IPS-NIHi11 (cell line): ENCODE data around the gene DOK6.
"Not testable (repeated sequence)": the region's sequence is repeated elsewhere in the genome, so short reads cannot be mapped to it uniquely, and the experiment has no call there.

Experiments used
- DNase-seq: peaks from one replicate; pipeline ENCODE4 v3.0.0; 2012; ENCODE audit warnings: mixed read lengths, low spot score

DOK6 gene

GRCh38 chr18:69814861-69815385 lies 414.2 kb downstream of the DOK6 start:
- DNase-seq: no peak

- DNase-seq: no peak
These were observed 416.8 kb downstream of the DOK6 start for GRCh38 chr18:69817335-69817940.

GRCh38 chr18:69819460-69819859 lies 418.8 kb downstream of the DOK6 start:
- no peak for DNase-seq

DNA sequence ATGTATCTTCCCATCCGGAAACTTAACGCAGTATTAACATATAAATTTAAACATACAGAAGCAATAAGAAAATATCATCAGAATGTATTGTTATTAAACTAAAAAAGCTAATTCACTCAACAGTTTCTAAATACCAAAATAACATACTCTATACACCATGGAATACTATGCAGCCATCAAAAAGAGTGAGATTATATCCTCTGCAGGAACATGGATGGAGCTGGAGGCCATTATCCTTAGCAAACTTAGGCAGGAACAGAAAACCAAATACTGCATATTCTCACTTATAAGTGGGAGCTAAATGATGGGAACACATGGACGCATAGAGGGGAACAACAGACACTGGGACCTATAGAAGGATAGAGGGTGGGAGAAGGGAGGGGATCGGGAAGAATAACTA lies 419.9 kb downstream of the DOK6 start:
- no peak for DNase-seq

- no peak for DNase-seq
These were observed 429.5 kb downstream of the DOK6 start for GRCh38 chr18:69830189-69830588.

DNA sequence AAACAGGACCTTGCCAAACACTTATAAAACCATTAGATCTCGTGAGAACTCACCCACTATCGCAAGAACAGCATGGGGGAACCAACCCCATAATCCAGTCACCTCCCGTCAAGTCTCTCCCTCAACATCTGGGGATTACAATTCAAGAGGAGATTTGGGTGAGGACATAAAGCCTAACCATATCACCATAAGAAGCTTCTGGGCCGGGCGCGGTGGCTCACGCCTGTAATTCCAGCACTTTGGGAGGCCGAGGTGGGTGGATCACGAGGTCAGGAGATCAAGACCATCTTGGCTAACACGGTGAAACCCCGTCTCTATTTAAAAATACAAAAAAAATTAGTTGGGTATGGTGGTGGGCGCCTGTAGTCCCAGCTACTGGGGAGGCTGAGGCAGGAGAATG lies 434.3 kb downstream of the DOK6 start:
- not testable (repeated sequence) for DNase-seq

DNA sequence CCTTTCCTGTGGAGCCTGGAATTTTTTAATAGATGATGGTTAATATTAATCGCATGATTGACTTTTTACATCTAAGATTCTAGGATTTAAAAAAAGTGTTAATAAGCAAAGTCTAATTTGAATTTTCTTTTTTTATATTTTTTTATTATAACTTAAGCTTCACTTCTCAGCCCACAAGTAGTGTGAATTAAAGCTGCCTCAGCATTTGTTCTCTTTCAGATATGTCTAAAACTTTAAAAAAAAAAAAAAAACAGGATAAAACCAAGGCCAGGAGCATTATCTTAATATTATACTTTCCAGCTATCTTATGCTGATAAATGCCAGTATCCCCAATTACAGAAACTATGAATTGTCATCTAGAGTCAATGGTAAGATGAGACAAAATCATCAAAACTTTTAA lies 437.3 kb downstream of the DOK6 start:
- no peak for DNase-seq

DNA sequence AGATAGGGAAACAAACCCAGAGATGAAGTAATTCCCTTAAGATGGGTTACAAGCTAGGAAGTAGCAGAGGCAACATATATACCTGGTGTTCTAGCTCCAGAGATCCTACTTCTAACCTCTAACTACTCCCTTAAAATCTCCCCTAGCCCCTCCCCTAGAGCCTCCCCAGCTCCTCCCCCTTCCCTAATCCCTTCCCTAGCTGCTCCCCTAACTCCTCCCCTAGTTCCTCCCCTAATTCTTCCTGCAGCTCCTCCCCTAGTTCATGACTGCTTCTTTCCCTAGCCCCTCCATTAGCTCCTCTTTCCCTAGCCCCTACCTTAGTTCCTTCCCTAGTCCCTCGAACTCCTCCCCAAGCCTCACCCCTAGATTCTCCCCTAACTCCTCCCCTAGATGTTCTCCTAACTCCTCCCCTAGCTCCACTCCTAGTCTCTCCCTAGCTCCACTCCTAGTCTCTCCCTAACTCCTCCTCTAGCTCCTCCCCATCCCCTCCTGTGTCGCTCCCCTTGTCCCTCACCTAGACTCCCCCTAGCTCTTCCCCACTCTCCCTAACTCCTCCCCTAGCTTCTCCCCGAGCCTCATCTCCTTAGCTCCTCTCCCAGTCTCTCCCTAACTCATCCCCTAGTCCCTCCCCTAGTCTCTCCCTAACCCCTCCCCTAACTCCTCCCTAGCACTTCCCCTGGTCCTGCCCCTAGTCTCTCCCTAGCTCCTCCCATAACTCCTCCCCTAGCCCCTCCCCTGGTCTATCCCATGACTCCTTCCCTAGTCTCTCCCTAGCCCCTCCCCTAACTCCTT lies 438.1 kb downstream of the DOK6 start:
- peak; percentile 55 for DNase-seq

DNA sequence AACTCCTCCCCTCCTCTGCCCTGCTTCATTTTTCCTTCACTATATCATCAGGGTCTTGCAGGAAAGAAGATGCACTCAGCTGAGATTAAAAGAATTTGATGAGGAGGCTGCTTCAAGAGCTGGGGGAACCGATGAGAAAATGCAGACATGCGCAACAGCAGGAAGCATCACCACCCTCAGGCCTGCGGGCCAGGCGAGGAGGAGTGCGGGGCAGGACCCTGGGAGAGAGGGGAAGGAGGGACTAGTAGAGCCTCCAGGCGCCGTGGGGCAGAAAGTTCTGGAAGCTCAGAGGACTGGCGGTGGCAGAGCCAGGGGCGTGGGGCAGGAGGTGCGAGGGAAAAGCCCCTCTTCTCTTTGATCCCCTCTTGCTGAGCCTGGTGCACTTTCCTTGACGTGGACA lies 438.8 kb downstream of the DOK6 start:
- no peak for DNase-seq

GRCh38 chr18:69840001-69840400 lies 439.3 kb downstream of the DOK6 start:
- DNase-seq: no peak

- DNase-seq: no peak
These were observed 439.8 kb downstream of the DOK6 start for GRCh38 chr18:69840445-69840844.

DNA sequence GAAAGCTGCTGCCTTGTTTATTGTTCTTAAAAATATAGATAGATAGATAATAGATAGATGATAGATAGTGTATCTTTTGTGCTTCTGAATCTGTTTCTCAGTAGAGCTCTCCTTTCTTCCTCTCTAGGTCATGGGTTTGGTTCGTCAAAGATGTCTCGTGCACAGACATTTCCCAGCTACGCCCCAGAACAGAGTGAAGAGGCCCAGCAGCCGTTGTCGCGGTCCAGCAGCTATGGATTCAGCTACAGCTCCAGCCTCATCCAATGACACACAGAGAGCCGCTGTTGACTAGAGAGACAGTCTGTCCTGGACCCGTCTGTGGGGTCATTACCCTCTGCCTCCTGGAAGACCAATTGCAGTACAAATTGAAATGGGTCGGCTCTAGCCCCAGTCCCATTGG lies 440.4 kb downstream of the DOK6 start:
- no peak for DNase-seq

GRCh38 chr18:69843015-69843414 lies 442.3 kb downstream of the DOK6 start:
- no peak for DNase-seq

DNA sequence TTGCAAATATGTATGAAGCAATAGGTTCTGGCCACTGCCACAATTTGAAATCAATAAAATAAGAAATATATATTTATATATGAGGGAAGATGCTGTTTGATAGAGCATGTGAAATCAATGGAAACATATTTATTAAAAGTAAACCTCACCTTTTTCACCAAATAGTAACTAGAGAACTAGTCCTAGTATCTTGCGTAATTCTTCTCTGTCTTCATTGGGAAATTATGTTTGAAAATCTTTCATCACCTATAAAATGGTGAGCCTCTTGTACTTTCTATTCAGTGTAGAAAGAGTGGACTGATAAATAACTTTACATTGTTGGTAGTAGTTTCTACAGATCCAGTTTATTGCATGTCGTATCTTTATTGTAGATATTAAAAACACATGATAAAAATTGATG lies 444.0 kb downstream of the DOK6 start:
- no peak for DNase-seq

GRCh38 chr18:69845593-69846506 lies 445.2 kb downstream of the DOK6 start:
- peak; percentile 22 for DNase-seq

- DNase-seq: no peak
These were observed 452.4 kb downstream of the DOK6 start for GRCh38 chr18:69853051-69853450.

DNA sequence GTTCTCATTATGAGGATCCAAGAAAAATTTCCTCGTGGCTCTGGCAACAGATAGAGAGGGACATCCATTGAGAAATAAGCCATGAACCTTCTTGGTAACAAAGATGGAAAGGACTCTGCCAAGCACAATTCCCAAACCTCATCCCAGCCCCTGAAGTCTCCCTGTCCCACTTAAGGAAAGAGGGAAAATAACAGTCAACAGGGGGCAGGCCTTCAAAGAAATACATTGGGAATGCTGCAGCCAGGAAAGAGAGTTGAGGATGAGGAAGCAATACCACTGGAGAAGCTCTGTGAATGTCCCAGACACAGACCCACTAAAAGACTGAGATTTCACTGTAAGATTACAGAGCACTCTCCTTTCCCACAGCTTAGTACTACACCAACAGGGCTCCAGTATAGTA lies 453.8 kb downstream of the DOK6 start:
- DNase-seq: no peak

DNA sequence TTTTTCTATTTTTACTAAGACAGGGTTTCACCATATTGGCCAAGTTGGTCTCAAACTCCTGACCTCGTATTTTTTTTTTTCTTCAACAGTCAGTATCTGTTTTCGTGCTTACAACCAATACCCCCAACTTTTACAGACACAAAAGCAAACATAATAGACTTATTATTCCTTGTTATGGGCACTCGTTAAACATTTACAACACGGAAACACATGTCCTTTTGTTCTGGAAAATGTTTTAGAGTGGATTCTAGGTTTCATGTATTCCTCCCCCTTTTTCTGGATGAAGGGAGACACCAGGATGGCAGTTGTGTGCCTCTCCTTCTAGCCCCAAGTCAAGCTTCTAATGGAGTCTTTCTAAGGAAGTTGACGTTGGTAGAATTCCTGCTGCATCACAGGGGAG lies 458.2 kb downstream of the DOK6 start:
- no peak for DNase-seq

- not testable (repeated sequence) for DNase-seq
These were observed 464.1 kb downstream of the DOK6 start for GRCh38 chr18:69864802-69865201.

DNA sequence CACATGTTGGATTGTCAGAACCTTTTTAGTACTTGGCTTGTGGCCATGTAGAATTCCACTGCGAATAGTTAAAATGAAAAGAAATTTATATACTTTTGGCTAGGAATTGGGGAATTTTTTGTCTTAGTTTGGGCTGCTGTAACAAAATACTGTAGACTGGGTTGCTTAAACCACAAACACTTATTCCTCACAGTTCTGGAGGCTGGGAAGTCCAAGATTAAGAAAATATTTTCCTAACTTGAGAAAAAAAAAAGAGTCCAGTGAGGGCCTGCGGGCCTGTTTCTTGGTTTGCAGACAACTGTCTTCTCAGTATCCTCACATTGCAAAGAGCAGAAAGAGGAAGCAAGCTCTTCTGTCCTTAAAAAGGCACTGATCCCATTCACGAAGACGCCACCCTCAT lies 465.1 kb downstream of the DOK6 start:
- no peak for DNase-seq

GRCh38 chr18:69866212-69866611 lies 465.5 kb downstream of the DOK6 start:
- DNase-seq: no peak

DNA sequence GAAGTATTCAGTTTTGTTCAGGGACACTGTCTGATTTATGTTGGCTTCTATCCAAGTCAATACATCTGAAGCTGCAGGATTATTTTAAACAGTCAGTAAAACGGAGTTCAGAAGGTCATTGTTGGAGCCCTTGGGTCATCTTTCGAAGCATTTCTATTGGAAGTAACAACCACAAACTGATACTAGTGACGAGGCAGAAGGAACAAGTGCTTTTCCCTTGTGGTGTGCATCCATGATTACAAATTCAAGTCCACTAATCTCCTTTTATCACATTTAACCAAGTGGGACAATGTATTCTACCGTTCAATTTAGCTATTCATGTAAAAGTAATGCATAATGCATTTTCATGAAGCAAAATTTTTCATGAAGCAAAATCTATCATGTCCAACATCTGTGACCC lies 470.0 kb downstream of the DOK6 start:
- no peak for DNase-seq

- no peak for DNase-seq
These were observed 470.7 kb downstream of the DOK6 start for GRCh38 chr18:69871363-69871762.
